Epithelial cell of proximal tubule (primary cell): ENCODE results near the gene HLA-C. TPM values are rescaled to one million over a fixed set of nuclear protein-coding genes. Genes with fewer than 3 reads are reported as not detected.

Experiments
- DNase-seq: peaks from one replicate; pipeline ENCODE4 v3.0.0-alpha.2; 2011; ENCODE audit warnings: low read depth
- H3K4me3 ChIP-seq: 2 replicates; pipeline ENCODE4 v1.5.1; 2011; ENCODE audit warnings: low read depth, mild to moderate bottlenecking, low read length
- total RNA-seq: library from RNA; depleted of rRNA; stranded (reverse); fragments of >200 nt; gene quantifications from 2 replicates; pipeline ENCODE4 v1.2.3, GENCODE V29; 2015
- TF ChIP-seq, protein P1 (sequence below): conservative IDR thresholded peaks from 2 replicates; pipeline ENCODE4 v1.5.1; 2012; ENCODE audit warnings: low read depth, mild to moderate bottlenecking, low read length

Gene HLA-C
- total RNA-seq, 1 donor from 2014 or later: 174 TPM

DNA sequence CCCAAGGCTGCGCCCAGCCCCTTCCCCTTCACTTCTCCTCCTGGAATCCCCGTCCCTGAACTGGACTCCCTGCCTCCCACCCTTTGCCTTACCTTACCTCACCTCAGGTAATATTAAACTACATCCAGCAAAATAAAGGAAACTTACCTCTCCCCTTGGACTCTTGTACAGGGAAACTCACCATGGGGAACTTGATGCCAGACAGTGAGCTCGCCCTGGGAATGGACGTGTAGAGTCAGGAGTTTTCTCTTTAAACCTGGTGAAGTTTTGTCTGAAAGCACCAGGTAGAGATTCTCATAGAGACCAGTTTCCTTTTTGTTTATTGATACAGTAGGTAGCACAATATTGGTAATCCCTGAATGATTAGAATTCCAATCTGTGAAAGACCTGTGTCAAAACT, 544 bp upstream of the HLA-C start:
- no peak for DNase-seq
- peak overlapping the region; percentile 88 for H3K4me3 ChIP-seq
- TF ChIP-seq, protein P1, sequence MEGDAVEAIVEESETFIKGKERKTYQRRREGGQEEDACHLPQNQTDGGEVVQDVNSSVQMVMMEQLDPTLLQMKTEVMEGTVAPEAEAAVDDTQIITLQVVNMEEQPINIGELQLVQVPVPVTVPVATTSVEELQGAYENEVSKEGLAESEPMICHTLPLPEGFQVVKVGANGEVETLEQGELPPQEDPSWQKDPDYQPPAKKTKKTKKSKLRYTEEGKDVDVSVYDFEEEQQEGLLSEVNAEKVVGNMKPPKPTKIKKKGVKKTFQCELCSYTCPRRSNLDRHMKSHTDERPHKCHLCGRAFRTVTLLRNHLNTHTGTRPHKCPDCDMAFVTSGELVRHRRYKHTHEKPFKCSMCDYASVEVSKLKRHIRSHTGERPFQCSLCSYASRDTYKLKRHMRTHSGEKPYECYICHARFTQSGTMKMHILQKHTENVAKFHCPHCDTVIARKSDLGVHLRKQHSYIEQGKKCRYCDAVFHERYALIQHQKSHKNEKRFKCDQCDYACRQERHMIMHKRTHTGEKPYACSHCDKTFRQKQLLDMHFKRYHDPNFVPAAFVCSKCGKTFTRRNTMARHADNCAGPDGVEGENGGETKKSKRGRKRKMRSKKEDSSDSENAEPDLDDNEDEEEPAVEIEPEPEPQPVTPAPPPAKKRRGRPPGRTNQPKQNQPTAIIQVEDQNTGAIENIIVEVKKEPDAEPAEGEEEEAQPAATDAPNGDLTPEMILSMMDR: no peak

DNA sequence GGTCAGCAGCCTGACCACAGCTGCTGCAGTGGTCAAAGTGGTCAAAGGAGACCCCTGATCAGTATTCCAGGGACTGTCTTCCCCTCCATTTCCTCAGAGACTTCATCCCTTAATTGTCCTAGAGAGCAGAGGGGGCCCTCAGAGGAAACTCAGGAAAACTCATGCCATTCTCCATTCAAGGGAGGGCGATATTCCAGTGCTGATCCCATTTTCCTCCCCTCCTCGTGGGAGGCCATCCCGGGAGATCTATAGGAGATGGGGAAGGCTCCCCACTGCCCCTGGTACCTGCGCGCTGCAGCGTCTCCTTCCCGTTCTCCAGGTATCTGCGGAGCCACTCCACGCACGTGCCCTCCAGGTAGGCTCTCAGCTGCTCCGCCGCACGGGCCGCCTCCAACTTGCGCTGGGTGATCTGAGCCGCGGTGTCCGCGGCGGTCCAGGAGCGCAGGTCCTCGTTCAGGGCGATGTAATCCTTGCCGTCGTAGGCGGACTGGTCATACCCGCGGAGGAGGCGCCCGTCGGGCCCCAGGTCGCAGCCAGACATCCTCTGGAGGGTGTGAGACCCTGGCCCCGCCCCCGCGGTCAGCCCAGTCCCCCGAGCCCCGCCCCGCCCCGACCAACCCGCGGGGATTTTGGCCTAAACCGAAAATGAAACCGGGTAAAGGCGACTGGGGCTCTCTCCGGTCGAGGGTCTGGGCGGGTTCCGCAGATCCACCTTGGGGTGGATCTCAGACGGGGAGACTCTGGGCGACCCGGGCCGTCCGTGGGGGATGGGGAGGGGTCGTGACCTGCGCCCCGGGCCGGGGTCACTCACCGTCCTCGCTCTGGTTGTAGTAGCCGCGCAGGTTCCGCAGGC, 878 bp downstream of the HLA-C start:
- TF ChIP-seq, protein P1: no peak
- no peak for DNase-seq
- peak overlapping the region; percentile 88 for H3K4me3 ChIP-seq

DNA sequence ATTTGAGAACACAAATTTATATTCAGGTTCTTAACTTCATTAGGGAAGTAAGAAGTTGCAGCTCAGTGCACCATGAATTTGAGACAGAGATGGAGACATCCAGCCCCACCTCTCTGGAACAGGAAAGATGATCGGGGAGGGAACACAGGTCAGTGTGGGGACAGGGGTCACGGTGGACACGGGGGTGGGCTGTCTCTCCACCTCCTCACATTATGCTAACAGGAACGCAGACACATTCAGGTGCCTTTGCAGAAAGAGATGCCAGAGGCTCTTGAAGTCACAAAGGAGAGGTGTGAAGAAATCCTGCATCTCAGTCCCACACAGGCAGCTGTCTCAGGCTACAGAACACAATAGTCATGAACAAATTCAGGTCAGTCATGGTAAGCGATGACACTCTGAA, 3.1 kb downstream of the HLA-C start:
- TF ChIP-seq, protein P1: no peak
- no peak overlapping the region for H3K4me3 ChIP-seq
- no peak for DNase-seq

DNA sequence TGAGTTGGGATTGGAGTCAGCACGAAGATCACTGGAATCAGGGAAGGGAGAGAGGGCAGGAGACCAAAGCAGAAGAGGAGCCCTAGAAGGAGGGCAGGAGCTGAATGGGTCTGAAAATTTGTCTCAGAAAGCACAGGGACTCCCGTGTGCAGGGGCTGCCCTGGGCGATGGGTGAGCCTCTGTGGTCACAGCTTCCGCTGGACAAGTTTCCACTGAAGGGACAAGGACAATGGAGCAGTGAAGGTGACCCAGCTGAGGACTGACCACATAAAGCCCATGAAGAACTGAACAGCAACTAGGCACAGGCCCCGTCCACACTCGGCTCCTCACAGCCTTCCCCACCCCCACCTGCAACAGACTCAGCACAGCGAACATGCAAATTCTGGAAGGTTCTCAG, 3.5 kb downstream of the HLA-C start:
- no peak overlapping the region for H3K4me3 ChIP-seq
- no peak for DNase-seq
- TF ChIP-seq, protein P1: no peak

DNA sequence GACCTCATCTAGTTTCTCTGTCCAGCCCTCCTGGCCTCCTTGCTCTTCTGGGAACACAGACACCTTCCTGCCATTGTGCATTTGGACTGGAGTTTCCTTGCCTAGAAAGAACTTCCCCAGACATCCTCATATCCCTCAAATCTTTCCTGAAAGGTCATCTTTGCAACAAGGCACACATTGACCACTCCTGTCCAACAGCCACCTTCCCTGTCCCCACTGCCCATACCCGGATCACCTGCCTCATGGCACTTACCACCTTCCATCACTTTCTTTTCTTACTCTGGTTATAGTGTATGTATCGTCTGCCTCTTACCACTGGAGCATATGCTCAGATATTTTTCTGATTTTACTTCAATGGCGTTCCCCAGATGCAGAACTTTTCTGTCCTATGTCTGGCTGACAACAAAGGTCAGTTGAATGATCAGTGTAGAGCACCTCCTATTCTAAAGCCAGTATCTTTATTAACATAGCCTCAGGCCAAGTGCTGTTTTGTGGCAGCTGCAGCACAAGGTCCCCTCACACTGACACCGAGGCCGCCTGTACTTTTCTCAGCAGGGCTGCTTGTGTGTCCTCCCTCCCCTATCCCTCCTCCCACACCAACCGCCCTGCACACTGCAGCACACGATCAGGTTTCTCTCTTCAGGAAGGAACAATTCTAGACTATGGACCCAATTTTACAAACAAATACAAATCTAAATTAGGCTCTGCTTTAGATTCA, 4.1 kb downstream of the HLA-C start:
- TF ChIP-seq, protein P1: no peak
- no peak for DNase-seq
- H3K4me3 ChIP-seq: no peak overlapping the region

DNA sequence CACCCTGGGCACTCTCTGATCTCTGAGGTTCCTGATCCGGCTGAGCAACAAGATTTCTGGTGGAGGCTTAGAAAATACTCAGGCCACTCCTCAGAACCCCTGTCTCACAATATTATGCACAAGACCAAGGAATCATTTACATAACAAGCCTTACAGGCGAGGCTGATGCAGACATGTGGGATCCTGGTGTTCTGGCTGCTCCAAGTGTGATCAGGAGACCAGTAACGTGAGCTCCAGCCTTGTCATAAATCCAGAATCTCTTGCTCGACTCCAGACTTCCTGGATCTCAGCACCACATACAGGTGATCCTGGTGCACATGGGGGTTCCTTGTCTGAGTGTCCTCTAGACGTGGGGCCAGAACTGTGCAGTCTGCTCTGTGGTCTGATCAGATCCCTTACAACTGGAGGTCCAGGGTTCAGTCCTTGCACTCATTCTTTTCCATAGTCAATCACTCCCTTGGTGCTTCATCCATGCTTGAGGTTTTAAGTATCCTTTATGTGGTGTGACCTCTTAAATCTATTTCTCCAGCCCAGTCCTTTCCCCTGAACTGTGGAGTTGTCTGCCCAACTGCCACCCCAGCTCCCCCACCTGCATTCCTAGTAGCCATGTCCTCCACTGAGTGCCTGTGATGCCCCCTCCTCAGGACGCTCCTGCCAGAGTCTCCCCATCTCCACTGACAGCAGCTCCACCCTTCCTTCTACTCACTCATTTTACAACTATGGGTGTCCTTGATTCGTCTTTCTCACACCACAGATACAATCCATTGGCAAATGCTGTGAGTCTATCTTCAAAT, 5.1 kb downstream of the HLA-C start:
- TF ChIP-seq, protein P1: no peak
- DNase-seq: no peak
- H3K4me3 ChIP-seq: no peak overlapping the region
